PC-3 (cell line): ENCODE data around the gene CEP112.

Experiments
- CTCF ChIP-seq: fragments of 300-600 bp; sonication (generic); conservative IDR thresholded peaks from 2 replicates; pipeline ENCODE4 v1.5.1; 2017; ENCODE audit warnings: antibody characterized with exemption, low read depth, mild to moderate bottlenecking, low read length
- EZH2 ChIP-seq: fragments of 300-600 bp; sonication (generic); IDR thresholded peaks from one replicate; pipeline ENCODE4 v1.6.1; 2017; ENCODE audit warnings: antibody characterized with exemption, mild to moderate bottlenecking, low read length; ENCODE audit not compliant: unreplicated experiment

GRCh38 chr17:66191593-66192377 lies at the start of gene CEP112:
- TF ChIP-seq CTCF (no peak), EZH2 (no peak)
